Kidney capillary endothelial cell (primary cell): Measurements from ENCODE around the gene MRPL17.

Experiments used
- DNase-seq: peaks from one replicate; pipeline ENCODE4 v3.0.0-alpha.2; 2018; ENCODE audit warnings: low spot score

The MRPL17 gene

DNA sequence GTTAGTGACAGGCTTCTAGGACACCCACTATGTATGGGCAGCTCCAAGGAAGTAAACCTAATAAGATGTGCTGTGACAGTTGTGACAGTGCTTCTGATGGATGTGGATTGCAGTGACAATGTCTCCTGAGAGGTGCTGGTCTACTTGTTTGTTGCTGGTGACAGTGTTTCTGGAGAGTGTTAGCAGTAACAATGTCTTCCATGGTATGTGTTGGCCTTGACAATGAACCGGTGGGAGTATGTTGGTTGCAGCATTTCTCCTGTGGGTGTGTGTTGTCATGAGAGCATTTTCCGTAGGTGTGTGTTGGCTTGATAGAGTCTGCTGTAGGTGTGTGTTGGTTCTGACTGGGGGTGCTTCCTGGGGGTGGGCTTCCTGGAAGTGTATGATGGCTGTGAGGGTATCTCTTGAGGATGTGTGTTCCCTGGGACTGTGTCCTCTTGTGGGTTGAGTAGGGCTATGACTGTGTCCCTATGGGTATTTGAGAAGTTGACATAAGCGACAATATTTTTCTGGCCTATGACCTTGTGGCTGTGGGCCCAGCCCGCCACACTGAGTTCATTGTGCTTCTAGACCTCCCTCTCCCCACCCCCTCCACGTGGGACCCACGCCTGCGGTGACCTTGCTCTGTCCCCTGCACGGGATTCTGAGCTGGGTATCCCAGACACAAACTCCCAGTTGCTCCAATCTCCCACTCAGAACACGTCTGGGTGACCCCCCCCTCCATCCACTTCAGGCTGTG is 28.7 kb downstream of the MRPL17 start:
- DNase-seq: no peak

GRCh38 chr11:6653656-6654055 is 29.5 kb downstream of the MRPL17 start:
- DNase-seq: no peak

- DNase-seq: no peak
These were observed 30.0 kb downstream of the MRPL17 start for GRCh38 chr11:6653097-6653496.

DNA sequence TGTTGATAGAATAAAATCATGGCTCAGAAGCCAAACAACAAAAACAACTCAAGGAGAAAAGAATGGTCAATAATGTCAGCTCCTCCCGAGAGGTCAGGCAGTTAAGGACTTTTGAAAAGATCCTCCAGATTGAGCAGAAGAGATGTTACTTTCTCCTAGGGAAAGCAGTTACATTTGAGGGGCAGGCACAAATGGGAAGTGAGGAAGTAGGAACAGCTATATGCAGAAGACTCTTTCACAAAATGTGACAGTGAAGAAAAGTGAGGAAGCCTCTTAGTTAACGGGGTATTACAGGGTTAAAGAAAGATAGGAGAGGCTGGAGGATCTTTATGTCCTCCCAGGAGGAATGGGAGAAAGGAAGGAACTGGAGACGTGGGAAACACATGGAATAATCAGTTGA is 31.0 kb downstream of the MRPL17 start:
- no peak for DNase-seq

GRCh38 chr11:6650980-6651379 is 32.2 kb downstream of the MRPL17 start:
- no peak for DNase-seq

DNA sequence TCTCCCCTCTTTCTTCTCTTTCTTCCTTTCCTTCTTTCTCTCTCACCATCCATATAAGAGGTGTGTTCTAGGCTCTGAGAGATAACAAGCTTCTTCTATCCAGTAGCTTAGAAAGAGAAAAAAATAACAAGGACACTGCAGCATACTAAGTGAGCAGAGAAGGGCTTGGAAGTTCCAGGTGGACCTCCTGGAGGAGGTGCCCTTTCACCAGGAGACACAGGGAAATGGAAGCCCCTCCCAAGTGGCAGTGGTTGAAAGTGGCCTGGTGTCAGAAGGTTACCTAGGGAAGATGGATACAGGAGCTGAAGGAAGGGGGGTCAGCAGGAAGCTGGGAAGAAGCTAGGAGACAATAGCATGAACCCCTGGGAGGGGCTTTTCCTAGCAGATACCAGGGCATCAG is 33.0 kb downstream of the MRPL17 start:
- DNase-seq: no peak

- no peak for DNase-seq
These were observed 34.6 kb downstream of the MRPL17 start for GRCh38 chr11:6648501-6648900.

GRCh38 chr11:6647836-6648235 is 35.3 kb downstream of the MRPL17 start:
- no peak for DNase-seq

- peak; percentile 68 for DNase-seq
These were observed 36.0 kb downstream of the MRPL17 start for GRCh38 chr11:6646918-6647679.

GRCh38 chr11:6646576-6646917 is 36.6 kb downstream of the MRPL17 start:
- peak; percentile 54 for DNase-seq

DNA sequence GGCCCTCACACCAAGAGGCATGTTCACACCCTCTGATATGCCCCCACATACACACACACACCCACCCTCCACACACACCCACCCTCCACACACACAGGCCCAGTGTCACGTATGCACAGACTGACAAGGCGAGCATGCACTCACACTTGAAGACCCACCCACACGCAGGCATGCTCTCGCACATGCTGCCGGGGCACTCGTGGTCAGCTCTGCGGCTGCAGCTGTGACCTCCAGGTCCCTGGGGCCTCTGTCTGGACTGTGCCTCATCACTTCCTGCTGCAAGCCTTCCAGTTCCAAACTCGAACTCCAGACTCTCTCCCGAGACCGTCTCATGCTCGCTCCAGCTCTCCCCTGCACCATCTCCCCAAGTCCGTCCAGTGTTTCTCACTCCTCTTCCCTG is 37.1 kb downstream of the MRPL17 start:
- DNase-seq: peak; percentile 88

DNA sequence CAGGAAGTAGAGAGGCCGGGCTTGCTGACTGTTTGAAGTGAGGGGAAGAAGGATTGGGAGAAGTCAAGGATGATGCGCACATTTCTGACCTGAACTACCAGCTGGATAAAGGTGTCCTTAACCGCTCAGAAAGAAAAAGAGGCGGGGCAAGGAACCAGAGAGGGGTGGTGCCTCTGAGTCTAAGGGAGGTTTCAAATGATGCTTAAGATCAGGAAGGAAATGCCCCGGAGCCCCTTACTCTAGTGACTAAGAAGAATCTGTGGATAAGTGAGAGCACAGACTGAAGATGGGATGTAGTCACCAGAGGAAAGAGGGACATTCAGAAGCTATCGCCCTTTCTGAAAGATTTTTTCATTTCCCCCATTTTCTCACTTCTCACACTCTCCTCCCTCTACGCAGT is 40.2 kb downstream of the MRPL17 start:
- DNase-seq: peak; percentile 92

DNA sequence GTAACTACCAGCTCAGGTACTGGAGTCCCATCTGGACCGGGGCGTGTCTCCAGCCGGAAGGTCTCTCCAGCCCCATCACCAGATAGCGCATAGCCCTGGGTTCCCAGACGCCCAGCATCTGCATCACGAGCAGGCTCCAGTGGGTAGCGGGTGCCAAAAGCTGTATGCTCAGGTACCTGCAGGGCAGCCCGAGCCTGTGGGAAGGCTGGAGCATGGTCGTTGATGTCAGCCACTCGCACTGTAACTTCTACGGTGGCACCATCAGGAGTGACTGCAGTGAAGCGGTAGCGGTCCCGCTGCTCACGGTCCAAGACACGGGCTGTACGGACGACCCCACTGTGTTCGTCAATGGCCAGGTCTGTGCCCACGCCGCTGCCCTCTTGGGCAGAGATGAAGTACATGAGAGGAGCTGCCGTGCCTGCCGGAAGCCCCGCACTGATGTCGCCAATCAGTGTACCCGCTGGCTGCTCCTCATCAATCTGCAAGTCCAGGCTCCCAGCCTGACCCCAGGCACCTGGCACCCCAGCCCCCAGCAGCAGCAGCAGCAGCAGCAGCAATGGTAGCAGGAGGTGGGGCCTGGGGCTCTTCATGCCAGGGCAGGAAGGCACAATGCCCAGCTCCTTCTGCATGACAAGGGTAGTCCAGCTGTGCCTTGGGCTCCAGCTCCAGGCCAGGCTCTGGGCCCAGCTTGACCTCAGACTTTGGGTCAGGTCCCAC is 42.0 kb downstream of the MRPL17 start:
- no peak for DNase-seq

GRCh38 chr11:6640036-6640984 is 42.8 kb downstream of the MRPL17 start:
- DNase-seq: no peak

DNA sequence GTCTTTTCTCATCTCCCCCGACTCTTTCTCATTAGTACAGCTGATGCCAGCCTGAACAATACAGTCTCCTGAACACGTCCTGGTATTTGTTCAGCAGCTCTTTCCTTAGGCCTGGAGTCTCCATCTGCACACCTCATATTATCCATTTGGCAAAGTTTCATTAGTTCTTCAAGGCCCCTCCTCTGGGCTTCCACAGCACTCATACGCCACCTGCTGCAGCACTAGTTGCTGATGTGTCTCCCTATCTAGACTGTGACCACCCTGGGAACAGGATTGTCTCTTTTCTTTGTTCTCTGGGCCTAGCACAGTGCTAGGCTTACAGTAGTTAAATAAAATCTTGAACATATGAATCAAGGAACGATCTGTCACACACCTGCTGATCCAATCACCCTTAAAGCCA is 44.7 kb downstream of the MRPL17 start:
- DNase-seq: no peak

DNA sequence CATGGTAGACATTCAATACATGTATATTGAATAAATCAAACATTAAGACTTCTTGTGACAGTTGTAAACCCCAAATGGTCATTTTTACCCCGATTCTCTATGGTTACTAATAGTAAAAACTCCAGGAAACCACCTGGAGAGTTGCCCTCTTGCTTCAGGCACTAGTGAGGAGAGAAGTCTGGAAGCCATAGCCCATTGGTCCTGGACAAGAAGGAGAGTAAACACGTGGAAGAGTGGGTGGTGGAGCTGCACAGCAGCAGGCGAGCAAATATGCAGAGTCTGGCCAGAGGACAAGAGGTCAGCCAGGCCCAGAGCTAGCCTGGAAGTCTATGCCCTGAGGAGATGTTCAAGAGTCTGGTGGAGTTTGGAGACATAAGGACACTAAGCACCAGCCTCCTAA is 45.3 kb downstream of the MRPL17 start:
- no peak for DNase-seq

GRCh38 chr11:6636480-6636879 is 46.7 kb downstream of the MRPL17 start:
- no peak for DNase-seq

DNA sequence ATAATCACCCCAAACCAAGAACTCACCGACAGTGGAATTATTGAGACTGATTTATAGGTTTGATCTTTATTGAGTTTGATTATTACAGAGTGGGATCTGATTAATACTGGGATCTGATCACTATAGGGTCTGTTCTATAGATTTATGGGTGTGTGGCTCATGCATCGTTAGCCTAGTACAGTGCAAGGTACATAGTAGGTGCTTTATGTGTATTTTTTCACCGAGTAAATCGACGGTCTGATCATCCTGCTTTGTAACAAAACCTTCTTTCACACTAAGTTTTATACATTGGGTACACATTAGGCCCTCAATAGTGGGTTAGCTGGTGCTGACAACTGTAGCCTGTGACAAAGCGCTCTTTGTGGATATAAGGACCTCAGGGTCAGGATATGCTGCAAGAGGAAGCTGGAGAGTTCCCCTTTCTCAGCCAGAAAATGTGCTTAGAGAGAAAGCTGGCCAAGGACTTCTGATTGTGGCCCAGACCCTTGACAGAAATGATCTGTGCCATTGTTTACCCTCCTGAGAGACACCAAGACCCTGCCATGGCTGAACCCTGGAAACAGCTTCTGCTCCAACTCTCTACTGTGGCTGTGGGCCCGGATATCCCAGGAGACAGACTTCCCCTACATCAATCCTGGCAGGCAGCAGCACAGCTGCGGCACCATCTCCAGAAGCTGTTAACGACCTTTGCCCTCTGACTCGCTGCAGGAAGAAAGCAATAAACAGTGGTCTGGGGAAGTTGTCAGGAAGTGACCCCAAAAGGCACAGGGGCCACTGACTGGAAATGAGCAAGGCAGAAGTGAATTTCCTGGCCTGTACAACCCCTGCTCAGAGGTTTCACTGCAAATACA is 47.8 kb downstream of the MRPL17 start:
- peak; percentile 99 for DNase-seq

DNA sequence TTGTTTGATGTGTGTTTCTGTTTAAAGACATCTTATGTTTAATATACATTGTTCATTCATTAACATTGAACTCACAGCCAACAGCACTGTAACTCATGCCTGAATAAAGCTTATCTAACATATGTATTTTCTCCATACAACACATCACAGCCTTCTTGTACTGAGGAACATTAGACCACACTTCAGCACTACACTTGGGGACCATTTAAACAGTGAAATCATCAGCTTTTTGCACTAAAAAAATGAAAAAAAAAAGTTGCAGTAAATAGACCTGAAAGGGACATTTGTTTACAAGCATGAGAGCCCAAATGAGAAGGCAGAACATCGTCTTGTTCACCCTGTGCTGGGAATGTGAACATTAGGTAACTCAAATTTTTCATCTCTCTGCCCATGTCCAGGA is 48.6 kb downstream of the MRPL17 start:
- DNase-seq: no peak

GRCh38 chr11:6633422-6634408 is 49.4 kb downstream of the MRPL17 start:
- DNase-seq: no peak
